ENCODE measurements around the gene CCDC146. TPM values are rescaled to one million over a fixed set of nuclear protein-coding genes. Genes with fewer than 3 reads are reported as not detected.

The CCDC146 gene
- total RNA-seq, 1 experiment from 2014 or later = 1.1 TPM

DNA sequence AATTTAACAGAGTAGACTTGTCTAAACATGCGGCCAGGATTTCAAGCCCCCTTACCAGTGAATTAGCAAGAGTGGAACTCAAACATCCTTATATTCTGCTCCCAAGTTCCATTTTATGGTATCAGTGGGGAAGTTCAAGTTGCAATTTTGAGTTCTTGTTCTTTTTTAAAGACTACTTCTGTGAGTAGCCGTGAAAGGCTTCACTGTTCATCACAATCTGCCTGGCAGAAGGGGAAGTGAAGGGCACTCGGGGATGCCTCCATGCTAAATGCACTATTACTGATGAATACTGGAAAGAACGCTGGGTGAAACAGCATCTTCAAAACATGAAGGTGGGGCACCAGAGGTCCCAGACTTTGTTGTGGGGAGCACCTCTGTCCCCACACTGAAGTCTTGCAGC, 99.7 kb downstream of the CCDC146 start:
- no peak overlapping the region for H3K27ac Mint-ChIP-seq
- DNase-seq (ENCODE audit: low spot score) = no peak
- no peak for ATAC-seq
- TF ChIP-seq, protein P1, sequence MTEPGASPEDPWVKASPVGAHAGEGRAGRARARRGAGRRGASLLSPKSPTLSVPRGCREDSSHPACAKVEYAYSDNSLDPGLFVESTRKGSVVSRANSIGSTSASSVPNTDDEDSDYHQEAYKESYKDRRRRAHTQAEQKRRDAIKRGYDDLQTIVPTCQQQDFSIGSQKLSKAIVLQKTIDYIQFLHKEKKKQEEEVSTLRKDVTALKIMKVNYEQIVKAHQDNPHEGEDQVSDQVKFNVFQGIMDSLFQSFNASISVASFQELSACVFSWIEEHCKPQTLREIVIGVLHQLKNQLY (CRISPR knock-in tag; IDR thresholded peaks at IDR 0.05) = no peak
- no peak for TF ChIP-seq ZNF263 (CRISPR knock-in tag; IDR thresholded peaks at IDR 0.05; ENCODE audit: low read depth)
- TF ChIP-seq NFATC4 (CRISPR knock-in tag; IDR thresholded peaks at IDR 0.05) = no peak
- no peak for TF ChIP-seq SMAD3 (CRISPR knock-in tag; IDR thresholded peaks at IDR 0.05; ENCODE audit: borderline replicate concordance)
- no peak for TF ChIP-seq ZBTB21 (CRISPR knock-in tag; IDR thresholded peaks at IDR 0.05; ENCODE audit: borderline replicate concordance)
- TF ChIP-seq, protein P2, sequence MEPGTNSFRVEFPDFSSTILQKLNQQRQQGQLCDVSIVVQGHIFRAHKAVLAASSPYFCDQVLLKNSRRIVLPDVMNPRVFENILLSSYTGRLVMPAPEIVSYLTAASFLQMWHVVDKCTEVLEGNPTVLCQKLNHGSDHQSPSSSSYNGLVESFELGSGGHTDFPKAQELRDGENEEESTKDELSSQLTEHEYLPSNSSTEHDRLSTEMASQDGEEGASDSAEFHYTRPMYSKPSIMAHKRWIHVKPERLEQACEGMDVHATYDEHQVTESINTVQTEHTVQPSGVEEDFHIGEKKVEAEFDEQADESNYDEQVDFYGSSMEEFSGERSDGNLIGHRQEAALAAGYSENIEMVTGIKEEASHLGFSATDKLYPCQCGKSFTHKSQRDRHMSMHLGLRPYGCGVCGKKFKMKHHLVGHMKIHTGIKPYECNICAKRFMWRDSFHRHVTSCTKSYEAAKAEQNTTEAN (CRISPR knock-in tag; IDR thresholded peaks at IDR 0.05) = no peak
- TF ChIP-seq, protein P3, sequence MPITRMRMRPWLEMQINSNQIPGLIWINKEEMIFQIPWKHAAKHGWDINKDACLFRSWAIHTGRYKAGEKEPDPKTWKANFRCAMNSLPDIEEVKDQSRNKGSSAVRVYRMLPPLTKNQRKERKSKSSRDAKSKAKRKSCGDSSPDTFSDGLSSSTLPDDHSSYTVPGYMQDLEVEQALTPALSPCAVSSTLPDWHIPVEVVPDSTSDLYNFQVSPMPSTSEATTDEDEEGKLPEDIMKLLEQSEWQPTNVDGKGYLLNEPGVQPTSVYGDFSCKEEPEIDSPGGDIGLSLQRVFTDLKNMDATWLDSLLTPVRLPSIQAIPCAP (CRISPR knock-in tag; IDR thresholded peaks at IDR 0.05) = no peak
- ChIA-PET CTCF (no interaction called here), POLR2A (no interaction called here)
- H3K36me3 Mint-ChIP-seq = peaks cover 23% of the 10 kb centered on the region
- H3K27me3 Mint-ChIP-seq (ENCODE audit: low read depth) = peaks cover 3% of the 10 kb centered on the region; the same call in 1 of the 2 replicates
- H3K9me3 Mint-ChIP-seq = peaks cover 39% of the 10 kb centered on the region
- peaks cover 3% of the 10 kb centered on the region; the same call in 1 of the 2 replicates for H3K4me1 Mint-ChIP-seq
- H3K4me3 Mint-ChIP-seq = no peak overlapping the region

DNA sequence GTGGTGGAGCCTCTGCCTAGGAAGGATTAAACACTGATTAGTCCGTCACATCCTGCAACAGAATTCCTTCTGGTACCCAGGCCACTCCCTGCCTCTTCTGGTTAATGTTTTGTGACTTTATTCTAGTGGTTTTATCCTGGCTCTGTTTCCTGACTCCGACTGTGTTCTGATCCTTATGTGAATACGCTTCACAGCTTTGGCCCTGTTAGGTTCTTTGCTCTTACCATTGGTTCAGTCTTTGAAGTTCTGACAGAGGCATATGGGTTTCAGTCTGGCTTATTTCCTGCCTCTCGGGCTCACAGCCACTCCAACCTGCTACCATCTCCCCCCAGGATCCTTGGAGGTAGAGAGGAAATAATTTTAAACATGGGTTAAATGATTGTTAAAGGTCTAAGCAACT, 100.4 kb downstream of the CCDC146 start:
- POLR2A ChIA-PET = no interaction called here
- peaks cover 3% of the 10 kb centered on the region; the same call in 1 of the 2 replicates for H3K4me1 Mint-ChIP-seq

DNA sequence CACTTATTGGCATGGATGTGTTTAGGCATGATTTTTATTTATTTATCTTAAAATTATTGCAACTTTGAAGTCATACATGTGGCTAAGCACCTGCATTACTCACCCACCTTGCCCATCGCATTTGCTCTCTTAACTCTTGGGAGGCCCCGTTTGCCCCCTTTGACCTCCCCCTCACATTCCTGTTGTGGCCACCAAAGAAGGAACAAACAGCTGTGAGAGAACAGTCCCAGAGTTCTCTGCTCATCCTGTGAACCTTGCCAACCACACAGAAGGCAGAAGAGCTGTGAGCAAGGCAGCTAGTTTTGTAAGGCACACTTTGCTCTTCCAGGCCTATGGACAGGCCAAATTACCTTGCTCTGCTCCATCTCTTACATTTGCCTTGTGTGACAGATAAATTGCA, 100.8 kb downstream of the CCDC146 start:
- peaks cover 3% of the 10 kb centered on the region; the same call in 1 of the 2 replicates for H3K4me1 Mint-ChIP-seq
- CTCF ChIA-PET = no interaction called here
- peaks cover 3% of the 10 kb centered on the region; the same call in 1 of the 2 replicates for H3K27me3 Mint-ChIP-seq (ENCODE audit: low read depth)
- ATAC-seq (no peak), DNase-seq (ENCODE audit: low spot score) (no peak)
- no peak overlapping the region for H3K27ac Mint-ChIP-seq
- POLR2A ChIA-PET = no interaction called here
- H3K9me3 Mint-ChIP-seq = peaks cover 39% of the 10 kb centered on the region
- peaks cover 23% of the 10 kb centered on the region for H3K36me3 Mint-ChIP-seq
- H3K4me3 Mint-ChIP-seq = no peak overlapping the region
- TF ChIP-seq ZNF416 (CRISPR knock-in tag; IDR thresholded peaks at IDR 0.05) = no peak
- TF ChIP-seq, protein P4, sequence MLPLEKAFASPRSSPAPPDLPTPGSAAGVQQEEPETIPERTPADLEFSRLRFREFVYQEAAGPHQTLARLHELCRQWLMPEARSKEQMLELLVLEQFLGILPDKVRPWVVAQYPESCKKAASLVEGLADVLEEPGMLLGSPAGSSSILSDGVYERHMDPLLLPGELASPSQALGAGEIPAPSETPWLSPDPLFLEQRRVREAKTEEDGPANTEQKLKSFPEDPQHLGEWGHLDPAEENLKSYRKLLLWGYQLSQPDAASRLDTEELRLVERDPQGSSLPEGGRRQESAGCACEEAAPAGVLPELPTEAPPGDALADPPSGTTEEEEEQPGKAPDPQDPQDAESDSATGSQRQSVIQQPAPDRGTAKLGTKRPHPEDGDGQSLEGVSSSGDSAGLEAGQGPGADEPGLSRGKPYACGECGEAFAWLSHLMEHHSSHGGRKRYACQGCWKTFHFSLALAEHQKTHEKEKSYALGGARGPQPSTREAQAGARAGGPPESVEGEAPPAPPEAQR (CRISPR knock-in tag; IDR thresholded peaks at IDR 0.05) = no peak
- TF ChIP-seq ZNF671 (CRISPR knock-in tag; IDR thresholded peaks at IDR 0.05) = no peak
- no peak for TF ChIP-seq FOXP1 (CRISPR knock-in tag; IDR thresholded peaks at IDR 0.05; ENCODE audit: borderline replicate concordance)
- TF ChIP-seq, protein P5, sequence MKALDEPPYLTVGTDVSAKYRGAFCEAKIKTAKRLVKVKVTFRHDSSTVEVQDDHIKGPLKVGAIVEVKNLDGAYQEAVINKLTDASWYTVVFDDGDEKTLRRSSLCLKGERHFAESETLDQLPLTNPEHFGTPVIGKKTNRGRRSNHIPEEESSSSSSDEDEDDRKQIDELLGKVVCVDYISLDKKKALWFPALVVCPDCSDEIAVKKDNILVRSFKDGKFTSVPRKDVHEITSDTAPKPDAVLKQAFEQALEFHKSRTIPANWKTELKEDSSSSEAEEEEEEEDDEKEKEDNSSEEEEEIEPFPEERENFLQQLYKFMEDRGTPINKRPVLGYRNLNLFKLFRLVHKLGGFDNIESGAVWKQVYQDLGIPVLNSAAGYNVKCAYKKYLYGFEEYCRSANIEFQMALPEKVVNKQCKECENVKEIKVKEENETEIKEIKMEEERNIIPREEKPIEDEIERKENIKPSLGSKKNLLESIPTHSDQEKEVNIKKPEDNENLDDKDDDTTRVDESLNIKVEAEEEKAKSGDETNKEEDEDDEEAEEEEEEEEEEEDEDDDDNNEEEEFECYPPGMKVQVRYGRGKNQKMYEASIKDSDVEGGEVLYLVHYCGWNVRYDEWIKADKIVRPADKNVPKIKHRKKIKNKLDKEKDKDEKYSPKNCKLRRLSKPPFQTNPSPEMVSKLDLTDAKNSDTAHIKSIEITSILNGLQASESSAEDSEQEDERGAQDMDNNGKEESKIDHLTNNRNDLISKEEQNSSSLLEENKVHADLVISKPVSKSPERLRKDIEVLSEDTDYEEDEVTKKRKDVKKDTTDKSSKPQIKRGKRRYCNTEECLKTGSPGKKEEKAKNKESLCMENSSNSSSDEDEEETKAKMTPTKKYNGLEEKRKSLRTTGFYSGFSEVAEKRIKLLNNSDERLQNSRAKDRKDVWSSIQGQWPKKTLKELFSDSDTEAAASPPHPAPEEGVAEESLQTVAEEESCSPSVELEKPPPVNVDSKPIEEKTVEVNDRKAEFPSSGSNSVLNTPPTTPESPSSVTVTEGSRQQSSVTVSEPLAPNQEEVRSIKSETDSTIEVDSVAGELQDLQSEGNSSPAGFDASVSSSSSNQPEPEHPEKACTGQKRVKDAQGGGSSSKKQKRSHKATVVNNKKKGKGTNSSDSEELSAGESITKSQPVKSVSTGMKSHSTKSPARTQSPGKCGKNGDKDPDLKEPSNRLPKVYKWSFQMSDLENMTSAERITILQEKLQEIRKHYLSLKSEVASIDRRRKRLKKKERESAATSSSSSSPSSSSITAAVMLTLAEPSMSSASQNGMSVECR (CRISPR knock-in tag; IDR thresholded peaks at IDR 0.05; ENCODE audit: borderline replicate concordance) = no peak
- TF ChIP-seq, protein P6, sequence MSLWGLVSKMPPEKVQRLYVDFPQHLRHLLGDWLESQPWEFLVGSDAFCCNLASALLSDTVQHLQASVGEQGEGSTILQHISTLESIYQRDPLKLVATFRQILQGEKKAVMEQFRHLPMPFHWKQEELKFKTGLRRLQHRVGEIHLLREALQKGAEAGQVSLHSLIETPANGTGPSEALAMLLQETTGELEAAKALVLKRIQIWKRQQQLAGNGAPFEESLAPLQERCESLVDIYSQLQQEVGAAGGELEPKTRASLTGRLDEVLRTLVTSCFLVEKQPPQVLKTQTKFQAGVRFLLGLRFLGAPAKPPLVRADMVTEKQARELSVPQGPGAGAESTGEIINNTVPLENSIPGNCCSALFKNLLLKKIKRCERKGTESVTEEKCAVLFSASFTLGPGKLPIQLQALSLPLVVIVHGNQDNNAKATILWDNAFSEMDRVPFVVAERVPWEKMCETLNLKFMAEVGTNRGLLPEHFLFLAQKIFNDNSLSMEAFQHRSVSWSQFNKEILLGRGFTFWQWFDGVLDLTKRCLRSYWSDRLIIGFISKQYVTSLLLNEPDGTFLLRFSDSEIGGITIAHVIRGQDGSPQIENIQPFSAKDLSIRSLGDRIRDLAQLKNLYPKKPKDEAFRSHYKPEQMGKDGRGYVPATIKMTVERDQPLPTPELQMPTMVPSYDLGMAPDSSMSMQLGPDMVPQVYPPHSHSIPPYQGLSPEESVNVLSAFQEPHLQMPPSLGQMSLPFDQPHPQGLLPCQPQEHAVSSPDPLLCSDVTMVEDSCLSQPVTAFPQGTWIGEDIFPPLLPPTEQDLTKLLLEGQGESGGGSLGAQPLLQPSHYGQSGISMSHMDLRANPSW (CRISPR knock-in tag; conservative IDR thresholded peaks at IDR 0.05; ENCODE audit: low read depth) = no peak
- TF ChIP-seq ZNF317 (CRISPR knock-in tag; IDR thresholded peaks at IDR 0.05; ENCODE audit: borderline replicate concordance, low read depth) = no peak

More for the DNA sequence above, 100.4 kb downstream of the CCDC146 start:
- TF ChIP-seq TP53 (CRISPR knock-in tag; IDR thresholded peaks at IDR 0.05) = no peak
- TF ChIP-seq, protein P7, sequence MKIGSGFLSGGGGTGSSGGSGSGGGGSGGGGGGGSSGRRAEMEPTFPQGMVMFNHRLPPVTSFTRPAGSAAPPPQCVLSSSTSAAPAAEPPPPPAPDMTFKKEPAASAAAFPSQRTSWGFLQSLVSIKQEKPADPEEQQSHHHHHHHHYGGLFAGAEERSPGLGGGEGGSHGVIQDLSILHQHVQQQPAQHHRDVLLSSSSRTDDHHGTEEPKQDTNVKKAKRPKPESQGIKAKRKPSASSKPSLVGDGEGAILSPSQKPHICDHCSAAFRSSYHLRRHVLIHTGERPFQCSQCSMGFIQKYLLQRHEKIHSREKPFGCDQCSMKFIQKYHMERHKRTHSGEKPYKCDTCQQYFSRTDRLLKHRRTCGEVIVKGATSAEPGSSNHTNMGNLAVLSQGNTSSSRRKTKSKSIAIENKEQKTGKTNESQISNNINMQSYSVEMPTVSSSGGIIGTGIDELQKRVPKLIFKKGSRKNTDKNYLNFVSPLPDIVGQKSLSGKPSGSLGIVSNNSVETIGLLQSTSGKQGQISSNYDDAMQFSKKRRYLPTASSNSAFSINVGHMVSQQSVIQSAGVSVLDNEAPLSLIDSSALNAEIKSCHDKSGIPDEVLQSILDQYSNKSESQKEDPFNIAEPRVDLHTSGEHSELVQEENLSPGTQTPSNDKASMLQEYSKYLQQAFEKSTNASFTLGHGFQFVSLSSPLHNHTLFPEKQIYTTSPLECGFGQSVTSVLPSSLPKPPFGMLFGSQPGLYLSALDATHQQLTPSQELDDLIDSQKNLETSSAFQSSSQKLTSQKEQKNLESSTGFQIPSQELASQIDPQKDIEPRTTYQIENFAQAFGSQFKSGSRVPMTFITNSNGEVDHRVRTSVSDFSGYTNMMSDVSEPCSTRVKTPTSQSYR (CRISPR knock-in tag; IDR thresholded peaks at IDR 0.05) = no peak
- TF ChIP-seq MYBL2 (CRISPR knock-in tag; IDR thresholded peaks at IDR 0.05) = no peak
- no peak for TF ChIP-seq SP1 (CRISPR knock-in tag; conservative IDR thresholded peaks at IDR 0.05)
- no peak for DNase-seq (ENCODE audit: low spot score)
- Mint-ChIP-seq H3K36me3 (peaks cover 23% of the 10 kb centered on the region), H3K27me3 (ENCODE audit: low read depth) (peaks cover 3% of the 10 kb centered on the region; the same call in 1 of the 2 replicates), H3K27ac (no peak overlapping the region), H3K9me3 (peaks cover 39% of the 10 kb centered on the region), H3K4me3 (no peak overlapping the region)
- ATAC-seq = no peak
- CTCF ChIA-PET = no interaction called here

Data from WTC11 (cell line).